Suppressor macrophage treated with lipopolysaccharide for 1 hour (primary cell): ENCODE data around the gene TRIM31.

ENCODE experiments used
- DNase-seq, 3 donors: peaks; one replicate each; pipeline ENCODE4 v3.0.0-alpha.2; 2020 to 2022

Gene TRIM31

GRCh38 chr6:30112402-30112994 lies 392 bp downstream of the TRIM31 start:
- DNase-seq, result peak; percentile 59 to 67 (median 60)

GRCh38 chr6:30111266-30111856 lies 1.5 kb downstream of the TRIM31 start:
- no peak for DNase-seq

- no peak for DNase-seq
Measured at GRCh38 chr6:30104661-30105060, 8.2 kb downstream of the TRIM31 start.

GRCh38 chr6:30103872-30104179 lies 9.1 kb downstream of the TRIM31 start:
- no peak for DNase-seq

GRCh38 chr6:30102970-30103871 lies 9.7 kb downstream of the TRIM31 start:
- DNase-seq, result peak; percentile 90 to 95 (median 92)

GRCh38 chr6:30102414-30102969 lies 10.4 kb downstream of the TRIM31 start:
- DNase-seq, result peak; percentile 91 to 97 (median 94)

- peak; percentile 90 to 96 (median 92) for DNase-seq
Measured at GRCh38 chr6:30101444-30102413, 11.2 kb downstream of the TRIM31 start.

GRCh38 chr6:30100585-30101443 lies 12.1 kb downstream of the TRIM31 start:
- DNase-seq, result peak; percentile 63 to 83 (median 68)

- DNase-seq, result no peak
Measured at GRCh38 chr6:30100154-30100553, 12.7 kb downstream of the TRIM31 start.

GRCh38 chr6:30097902-30098768 lies 14.8 kb downstream of the TRIM31 start:
- DNase-seq, result no peak

- DNase-seq, result no peak
Measured at GRCh38 chr6:30096829-30097228, 16.1 kb downstream of the TRIM31 start.

GRCh38 chr6:30093951-30094661 lies 18.8 kb downstream of the TRIM31 start:
- peak in 2 of 3 donors; percentile 33 to 52 for DNase-seq

GRCh38 chr6:30092852-30093543 lies 19.9 kb downstream of the TRIM31 start:
- DNase-seq, result no peak

GRCh38 chr6:30091577-30092381 lies 21.1 kb downstream of the TRIM31 start:
- DNase-seq, result peak; percentile 61 to 84 (median 83)

GRCh38 chr6:30087876-30088275 lies 25.0 kb downstream of the TRIM31 start:
- no peak for DNase-seq

GRCh38 chr6:30077218-30077617 lies 35.7 kb downstream of the TRIM31 start:
- no peak for DNase-seq

- no peak for DNase-seq
Measured at GRCh38 chr6:30075790-30076732, 36.8 kb downstream of the TRIM31 start.
